HG03196 (cell line): ENCODE results near the gene ATP2B2.
A peak's percentile ranks its signal among the peaks of the same experiment; 100 is the strongest.

Source experiments
- ATAC-seq: cut with Tn5 transposase; IDR thresholded peaks from one replicate; pipeline ENCODE4 v1.9.1; 2021; ENCODE audit not compliant: unreplicated experiment

Gene ATP2B2

GRCh38 chr3:10453431-10454163 lies 51.8 kb downstream of the ATP2B2 start:
- ATAC-seq, result no peak

DNA sequence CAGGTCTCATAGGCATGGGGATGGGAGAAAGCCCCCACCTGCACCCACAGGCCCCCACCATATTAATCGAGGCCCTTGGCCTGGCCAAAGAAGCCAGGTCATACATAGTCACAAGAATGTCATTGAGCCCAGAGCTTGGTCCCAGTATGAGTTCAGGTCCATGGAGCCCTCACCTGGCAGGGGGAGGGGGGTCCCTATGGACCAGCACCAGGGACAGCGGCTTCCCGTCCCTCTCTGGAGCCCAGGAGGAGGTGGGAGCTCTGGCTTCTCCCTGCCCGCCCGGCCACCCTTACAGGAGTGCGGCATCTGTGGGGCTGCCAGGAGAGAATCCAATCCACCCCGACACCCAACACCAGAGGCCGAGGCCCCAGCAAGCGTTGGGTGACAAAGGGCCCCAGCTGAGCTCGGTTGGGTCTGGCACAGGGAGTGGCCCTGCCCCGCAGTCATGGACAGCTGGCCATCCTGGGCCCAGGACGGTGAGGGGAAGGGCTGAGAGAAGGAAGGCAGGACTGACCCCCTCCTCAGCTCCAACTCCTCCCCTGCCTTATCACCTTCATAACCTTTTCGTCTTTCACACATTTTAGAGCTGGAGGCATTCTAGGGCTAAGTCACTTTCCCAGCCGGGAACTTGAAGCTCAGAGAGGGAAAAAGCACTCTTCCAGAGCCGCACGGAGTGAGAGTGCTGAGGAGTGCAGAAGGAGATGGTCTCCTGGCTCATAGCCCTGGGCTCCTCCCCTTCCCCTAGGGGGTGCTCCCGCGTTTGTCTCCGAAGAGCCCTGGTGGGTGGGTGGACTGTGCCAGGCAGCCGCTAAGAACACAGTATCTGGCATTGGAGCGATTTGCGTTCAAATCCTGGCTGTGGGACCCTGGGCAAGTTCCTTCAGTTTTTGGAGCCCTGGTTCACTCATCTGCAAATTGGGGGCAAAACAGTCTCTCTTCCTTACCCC lies 54.6 kb downstream of the ATP2B2 start:
- no peak for ATAC-seq

DNA sequence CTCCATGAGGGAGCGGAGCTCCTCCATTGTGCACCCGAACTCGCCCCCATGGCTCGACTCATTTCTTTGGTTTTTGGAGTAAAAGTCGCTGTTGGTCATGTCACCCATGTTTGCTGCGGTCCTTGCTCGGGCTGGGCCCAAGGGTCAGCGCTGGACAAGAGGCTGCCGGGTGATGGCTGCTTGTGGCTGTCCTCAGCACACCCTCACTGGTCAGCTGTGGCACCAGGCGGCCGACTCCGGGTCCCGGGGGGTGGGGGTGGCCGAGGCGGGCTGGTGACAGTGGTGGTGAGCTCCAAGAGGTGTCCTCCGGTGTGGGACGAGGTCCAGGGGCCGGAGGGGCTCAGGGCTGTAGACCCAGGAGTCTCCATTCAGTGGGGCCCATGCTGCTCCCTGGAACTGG lies 56.0 kb downstream of the ATP2B2 start:
- ATAC-seq, result no peak

GRCh38 chr3:10448544-10448943 lies 56.8 kb downstream of the ATP2B2 start:
- ATAC-seq, result no peak

GRCh38 chr3:10447527-10448260 lies 57.7 kb downstream of the ATP2B2 start:
- no peak for ATAC-seq

DNA sequence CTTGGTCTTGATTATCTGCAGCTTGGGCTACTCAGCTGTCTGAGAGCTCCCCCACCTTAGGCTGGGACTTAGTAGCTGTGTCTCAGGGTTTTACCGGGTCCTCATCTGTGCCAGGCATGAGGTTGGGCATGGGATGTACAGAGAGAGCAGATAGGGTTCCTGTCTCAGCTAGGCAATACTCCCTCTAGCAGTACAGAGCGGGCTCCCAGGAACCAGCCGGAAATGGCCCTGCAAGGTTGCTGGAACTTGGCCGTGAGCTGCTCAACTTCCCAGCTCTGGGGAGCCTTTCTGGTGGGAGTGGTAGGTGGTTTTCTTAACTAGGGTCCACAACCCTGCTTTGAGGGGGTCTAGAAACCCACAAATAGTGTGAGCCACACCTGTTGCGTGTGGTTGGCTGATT lies 58.3 kb downstream of the ATP2B2 start:
- ATAC-seq, result no peak

- ATAC-seq, result no peak
Measured at GRCh38 chr3:10445561-10446175, 59.7 kb downstream of the ATP2B2 start.

GRCh38 chr3:10444511-10444910 lies 60.9 kb downstream of the ATP2B2 start:
- ATAC-seq, result no peak

DNA sequence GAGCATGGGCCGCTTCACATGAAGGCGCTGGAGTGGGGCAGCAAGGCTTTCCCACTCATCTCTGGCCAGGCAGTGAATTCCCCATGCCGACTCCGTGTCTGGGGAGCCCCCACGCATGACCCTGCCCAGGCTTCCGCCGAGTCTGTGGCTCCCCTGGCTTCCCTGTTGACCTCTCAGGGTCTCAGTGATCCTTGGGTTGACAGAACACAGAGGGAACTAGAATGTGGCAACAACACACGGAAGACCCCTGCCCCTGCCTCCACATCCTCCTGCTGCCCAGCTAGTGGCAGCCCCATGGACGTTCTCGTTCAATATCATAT lies 61.3 kb downstream of the ATP2B2 start:
- ATAC-seq, result no peak

DNA sequence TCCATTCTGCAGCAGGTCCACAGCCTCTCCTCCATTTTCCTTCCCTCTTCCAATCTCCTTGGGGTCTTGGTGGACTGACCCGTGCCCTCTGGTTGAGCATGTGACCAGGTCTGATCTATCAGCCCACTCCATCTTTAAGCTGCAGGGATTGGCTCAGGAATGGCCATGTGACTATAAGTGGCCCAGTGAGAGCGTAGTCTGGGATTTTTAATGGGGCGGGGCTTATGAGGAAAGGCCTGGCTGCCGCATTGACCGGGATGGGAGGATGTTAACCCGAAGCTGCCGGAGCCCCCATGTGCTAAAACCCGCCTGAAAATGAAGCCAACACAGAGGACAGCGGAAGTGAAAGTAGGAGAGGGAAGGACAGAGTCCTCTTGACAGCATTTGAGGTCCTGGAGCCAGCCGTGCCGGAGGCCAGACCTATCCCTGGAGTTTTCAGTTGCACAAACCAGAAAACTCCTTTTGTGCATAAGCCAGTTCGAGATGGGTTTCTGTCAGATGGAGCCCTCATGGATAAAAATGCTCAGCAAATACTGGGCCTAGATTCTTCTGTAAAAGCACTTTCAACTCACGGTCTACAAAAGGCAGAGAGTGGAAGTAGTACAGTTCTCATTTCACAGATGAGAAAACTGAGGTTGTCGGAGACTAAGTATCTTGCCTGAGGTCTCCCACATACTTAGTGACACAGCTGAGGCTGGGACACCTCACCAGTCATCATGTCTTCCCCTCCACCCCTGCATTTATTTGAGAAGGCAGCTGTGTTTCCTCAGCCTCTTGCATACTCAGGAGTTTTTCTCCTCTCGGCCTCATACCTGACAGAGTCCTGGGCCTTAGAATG lies 61.9 kb downstream of the ATP2B2 start:
- no peak for ATAC-seq

- ATAC-seq, result no peak
Measured at GRCh38 chr3:10442151-10442795, 63.1 kb downstream of the ATP2B2 start.

DNA sequence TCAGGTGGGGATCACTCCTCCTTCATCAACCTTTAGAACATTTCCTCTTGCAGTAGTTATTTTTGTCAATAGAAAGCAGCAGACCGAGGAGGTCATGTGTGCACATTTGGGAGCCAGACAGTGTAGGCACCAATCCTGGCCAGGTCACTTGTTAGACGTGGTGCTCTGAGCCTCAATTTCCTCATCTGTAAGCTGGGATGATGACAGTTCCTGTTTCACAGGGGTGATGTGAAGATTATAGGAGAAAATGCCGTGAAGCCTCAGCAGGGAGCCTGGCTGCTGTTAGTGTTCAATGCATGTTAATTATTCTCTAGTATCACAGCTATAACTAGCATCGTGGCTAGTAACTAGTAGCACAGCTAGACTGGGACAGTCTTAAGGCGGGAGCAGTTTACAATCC lies 64.7 kb downstream of the ATP2B2 start:
- ATAC-seq, result no peak

DNA sequence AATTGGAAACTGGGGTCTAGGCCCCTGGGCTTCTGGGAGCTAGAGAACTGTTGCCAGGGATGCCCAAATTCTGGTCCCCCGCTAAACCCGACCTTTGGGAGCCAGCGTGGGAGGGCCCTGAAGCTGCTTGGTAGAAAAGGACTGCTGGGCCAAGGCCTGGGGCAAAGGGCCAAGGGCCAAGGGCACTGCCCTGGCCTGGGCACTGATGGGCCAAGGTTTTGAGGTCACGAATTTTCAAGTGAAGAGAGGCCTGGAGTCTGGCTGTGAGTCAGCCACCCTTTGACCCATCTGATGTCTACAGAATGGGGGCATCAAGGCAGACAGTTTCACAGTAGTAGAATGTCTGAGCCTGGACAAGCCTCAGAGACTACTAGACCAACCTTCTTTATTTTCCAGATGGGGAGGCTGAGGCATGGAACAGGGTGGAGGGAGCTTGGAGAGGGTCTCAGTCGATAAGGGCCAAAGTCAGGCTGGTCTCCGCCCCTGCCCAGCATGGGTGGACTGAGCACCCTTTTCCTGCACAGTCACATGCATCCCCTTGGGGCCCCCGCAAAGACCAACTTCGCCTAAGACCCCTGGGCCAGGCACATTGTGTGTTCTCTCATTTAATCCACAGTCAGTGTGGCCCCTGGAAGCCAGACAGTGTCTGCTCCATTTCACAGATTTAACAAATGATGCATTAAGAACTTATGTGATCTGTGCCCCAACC lies 66.3 kb downstream of the ATP2B2 start:
- no peak for ATAC-seq

- ATAC-seq, result no peak
Measured at GRCh38 chr3:10437995-10438901, 67.1 kb downstream of the ATP2B2 start.

DNA sequence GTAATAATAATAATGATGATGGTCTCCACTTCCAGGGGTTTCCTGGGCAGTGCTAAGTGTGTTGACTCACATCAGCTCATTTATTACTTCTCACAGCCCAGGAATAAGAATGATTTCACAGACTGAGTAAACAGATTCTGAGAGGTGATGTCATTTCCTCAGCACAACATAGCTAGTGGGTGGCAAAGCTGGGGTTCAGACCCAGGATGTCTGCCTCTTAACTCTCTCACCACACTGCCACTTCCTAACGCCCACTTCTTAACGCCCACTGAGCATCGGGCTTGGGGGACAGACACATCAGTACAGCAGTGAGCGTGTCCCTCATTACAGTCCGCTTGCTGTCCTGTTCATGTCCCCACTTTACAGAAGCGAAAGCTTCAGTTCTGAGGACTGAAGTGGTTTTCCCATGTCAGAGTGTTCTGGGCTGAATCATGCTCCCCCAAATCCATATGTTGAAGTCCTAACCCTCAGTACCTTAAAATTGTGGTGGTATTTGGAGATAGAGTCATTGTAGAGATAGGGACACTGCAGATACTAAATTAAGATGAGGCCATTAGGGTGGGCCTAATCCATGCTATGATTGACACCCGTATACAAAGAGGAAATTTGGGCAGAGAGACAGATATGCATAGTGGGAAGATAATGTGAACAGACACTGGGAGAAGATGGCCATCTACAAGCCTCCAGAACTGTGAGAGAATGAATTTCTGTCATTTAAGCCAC lies 68.0 kb downstream of the ATP2B2 start:
- ATAC-seq, result peak; percentile 51

GRCh38 chr3:10435850-10436249 lies 69.5 kb downstream of the ATP2B2 start:
- no peak for ATAC-seq

DNA sequence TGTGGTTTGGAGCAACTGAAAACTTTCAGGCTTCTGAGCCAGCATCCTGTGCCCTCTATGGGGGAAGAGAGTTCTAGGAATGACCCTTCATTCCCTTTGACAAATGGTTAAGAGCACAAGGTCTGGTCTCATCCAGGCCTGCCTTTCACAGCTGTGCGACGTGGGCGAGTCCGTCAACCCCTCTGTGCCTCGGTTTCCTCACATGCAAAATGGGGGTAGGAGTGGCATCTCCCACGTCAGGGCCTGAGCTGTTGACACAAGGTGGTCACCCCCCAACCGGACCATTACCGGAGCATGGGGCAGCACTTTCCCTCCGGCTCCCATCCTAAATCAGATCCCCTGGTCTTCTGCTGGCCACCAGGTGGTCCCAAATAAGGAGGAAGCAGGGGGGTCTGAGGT lies 70.4 kb downstream of the ATP2B2 start:
- ATAC-seq, result no peak
